ENCODE data around the gene MTRF1L. TPM values are rescaled to one million over a fixed set of nuclear protein-coding genes. Genes with fewer than 3 reads are reported as not detected.

MTRF1L gene
- 15.9 and 20.3 TPM in 2 replicates for total RNA-seq

DNA sequence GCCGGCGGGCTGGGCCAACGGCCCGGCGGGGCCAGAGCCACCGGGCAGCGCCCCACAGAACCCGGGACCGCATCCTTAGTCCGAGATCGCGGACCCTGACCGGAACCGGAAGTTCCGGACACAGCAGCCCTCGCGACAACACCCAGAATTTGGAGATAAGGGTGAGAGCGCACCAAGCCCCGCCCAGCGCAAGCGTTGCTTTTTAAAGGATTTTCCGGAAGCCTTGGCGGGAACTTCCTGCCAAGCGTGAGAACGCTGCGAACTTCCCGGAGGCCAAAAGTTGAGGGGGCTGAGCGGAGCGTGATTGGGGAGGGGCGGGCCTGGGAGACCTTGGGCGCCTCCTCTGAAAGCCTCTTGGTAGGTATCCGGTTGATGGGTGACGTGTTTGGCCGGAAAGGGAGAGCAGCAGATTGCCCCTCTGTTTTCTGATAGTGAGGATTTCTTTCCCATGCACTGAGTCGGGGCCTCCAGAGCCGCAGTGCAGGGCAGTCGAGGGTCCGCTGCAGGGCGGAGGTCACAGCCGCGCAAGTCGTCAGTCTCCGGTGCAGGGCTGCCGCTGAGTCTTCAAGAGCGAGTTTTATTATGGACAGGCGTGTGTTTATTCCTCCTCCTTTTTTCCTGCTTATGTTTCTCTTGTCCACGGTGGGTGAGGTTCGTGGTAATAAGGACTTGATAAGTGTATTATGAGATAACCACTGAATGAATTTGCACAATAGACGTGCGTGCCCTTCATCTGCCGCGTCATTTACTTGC, at the start of gene MTRF1L:
TSS of gene MTRF1L (minus strand) at position 97 of the 753 bp plus-strand sequence. CDS start at position 73, 24 bp downstream.

DNA sequence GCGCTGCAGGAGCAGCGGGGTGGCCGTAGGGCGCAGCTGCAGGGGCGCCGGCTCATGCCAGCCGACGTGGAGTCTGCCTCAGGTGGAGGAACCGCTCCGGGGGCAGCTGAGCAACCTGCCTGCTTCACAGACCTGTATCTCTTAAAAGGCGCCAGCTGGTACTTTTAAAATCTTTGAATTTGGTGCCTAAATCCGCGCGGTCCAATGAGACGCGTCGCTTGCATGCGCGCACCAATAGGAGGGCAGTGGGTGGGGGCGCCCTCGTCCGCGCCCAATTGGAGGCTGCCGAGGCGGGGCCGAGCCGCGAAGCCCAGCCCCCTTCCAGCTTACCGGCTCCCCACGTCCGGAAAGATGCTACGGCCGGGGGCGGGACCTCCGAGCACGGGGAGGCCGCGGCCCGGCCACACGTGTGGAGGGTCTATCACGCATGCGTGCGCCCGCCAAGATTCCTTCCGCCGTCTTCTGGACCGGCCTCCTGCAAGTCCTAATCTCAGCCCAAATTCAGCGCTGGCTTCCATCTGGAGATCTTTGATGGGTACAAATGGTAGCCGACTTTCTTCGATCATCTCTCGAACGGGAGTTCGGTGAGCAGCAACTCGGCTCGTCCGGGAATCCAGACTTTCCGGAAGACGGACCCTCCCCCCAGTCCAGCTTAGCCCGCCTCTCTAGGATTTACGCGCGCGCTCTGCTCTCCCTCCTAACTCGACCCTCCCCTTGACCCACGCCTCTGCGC, 19.4 kb downstream of the MTRF1L start, which contains the start of gene FBXO5:
TSS of gene FBXO5 (minus strand) at position 138 of the 733 bp plus-strand sequence. CDS start at position 56, 82 bp downstream.

Other genes starting within 250 kb of the MTRF1L start
- gene FBXO5, start 19.7 kb downstream of the MTRF1L start, total RNA-seq = 10.9 and 34.6 TPM in 2 replicates
- gene RGS17, start 128.6 kb upstream of the MTRF1L start, total RNA-seq = 27.5 and 35.9 TPM in 2 replicates